NB4 (cell line): Measurements from ENCODE around the gene SAFB.
A peak's percentile ranks its signal among the peaks of the same experiment; 100 is the strongest.

Experiments
- DNase-seq: peaks from one replicate; pipeline ENCODE4 v3.0.0; 2010; ENCODE audit warnings: low read depth
- H3K4me3 ChIP-seq: one replicate; pipeline ENCODE4 v1.5.1; 2011; ENCODE audit warnings: mild to moderate bottlenecking, low read depth, low read length, moderate library complexity
- CTCF ChIP-seq: IDR thresholded peaks from one replicate; pipeline ENCODE4 v1.5.1; 2012; ENCODE audit warnings: low read depth, low read length
- MAX ChIP-seq: IDR thresholded peaks from 2 replicates; pipeline ENCODE4 v1.6.1; 2011; ENCODE audit warnings: low read depth, low read length
- MYC ChIP-seq: IDR thresholded peaks from 2 replicates; pipeline ENCODE4 v1.6.1; 2011; ENCODE audit warnings: low read depth, low read length
- POLR2A ChIP-seq: IDR thresholded peaks from 2 replicates; pipeline ENCODE4 v1.6.1; 2011; ENCODE audit warnings: mild to moderate bottlenecking; ENCODE audit not compliant: insufficient read length; ENCODE audit errors: extremely low read depth

SAFB gene

GRCh38 chr19:5711713-5712161, 88.9 kb downstream of the SAFB start:
- DNase-seq: no peak
- no peak for TF ChIP-seq POLR2A
- no peak for TF ChIP-seq CTCF
- no peak for TF ChIP-seq MAX
- no peak for TF ChIP-seq MYC
- H3K4me3 ChIP-seq: no peak overlapping the region

DNA sequence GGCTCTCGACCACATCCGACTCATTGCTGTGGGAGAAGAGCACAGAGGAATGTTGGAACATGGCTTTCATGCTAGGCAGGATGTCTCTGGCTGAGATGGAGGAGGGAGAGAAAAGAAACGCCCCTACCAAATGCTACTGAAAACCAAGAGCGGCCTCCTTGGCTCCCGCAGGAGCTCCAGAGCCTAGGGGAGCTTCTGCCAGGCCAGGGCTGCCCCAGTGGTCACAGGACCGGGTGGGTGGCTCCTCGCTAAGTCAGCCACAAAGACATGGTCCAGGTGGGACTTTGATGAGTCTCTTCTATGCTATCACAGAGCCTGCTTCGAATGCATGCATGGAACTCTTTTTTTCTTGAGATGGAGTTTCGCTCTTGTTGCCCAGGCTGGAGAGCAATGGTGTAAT, 90.3 kb downstream of the SAFB start:
- TF ChIP-seq POLR2A: no peak
- no peak for TF ChIP-seq CTCF
- no peak for TF ChIP-seq MYC
- no peak for TF ChIP-seq MAX
- DNase-seq: no peak
- no peak overlapping the region for H3K4me3 ChIP-seq

DNA sequence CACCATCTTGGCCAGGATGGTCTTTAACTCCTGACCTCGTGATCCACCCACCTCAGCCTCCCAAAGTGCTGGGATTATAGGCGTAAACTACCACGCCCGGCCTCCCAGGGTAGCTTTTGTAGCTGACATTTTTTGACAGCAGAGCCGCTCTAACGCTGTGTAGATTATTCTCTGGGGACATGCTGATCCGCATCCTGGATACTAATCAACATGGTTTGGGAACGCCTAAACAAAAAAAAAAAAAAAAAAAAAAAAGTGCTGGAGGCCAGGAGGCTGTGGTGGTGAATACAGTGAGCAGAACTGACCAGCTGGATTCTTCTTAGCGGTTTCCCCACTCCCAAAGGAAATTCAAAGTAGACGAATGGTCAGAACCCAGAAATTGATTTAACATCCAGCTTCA, 91.9 kb downstream of the SAFB start:
- no peak for TF ChIP-seq CTCF
- no peak for TF ChIP-seq MYC
- no peak for TF ChIP-seq POLR2A
- no peak for TF ChIP-seq MAX
- no peak for DNase-seq
- H3K4me3 ChIP-seq: no peak overlapping the region

GRCh38 chr19:5717215-5717935, 94.5 kb downstream of the SAFB start:
- DNase-seq: no peak
- H3K4me3 ChIP-seq: peak overlapping the region; percentile 90
- TF ChIP-seq MAX (no peak), POLR2A (no peak), MYC (no peak), CTCF (no peak)
